Measurements from ENCODE around the gene GP1BB. TPM values are rescaled to one million over a fixed set of nuclear protein-coding genes. Genes with fewer than 3 reads are reported as not detected.

The GP1BB gene
- total and polyA plus RNA-seq, 2 experiments from 2014 or later, result 80.9 to 89.4 TPM

- H3K27ac ChIP-seq, result no peak overlapping the region
- TF ChIP-seq CTCF (IDR thresholded peaks at IDR 0.05; ENCODE audit: low read depth, low read length), result no peak
- H3K36me3 ChIP-seq, result no peaks in the 10 kb centered on the region
- no peak for DNase-seq (ENCODE audit: low read depth in 1 of 2, low spot score in 1 of 2)
- peaks cover 9% of the 10 kb centered on the region for H3K4me1 ChIP-seq (ENCODE audit: low read depth)
- H3K27me3 ChIP-seq, result peaks cover 97% of the 10 kb centered on the region
- no peak overlapping the region for H3K4me3 ChIP-seq
- H3K9me3 ChIP-seq (ENCODE audit: low read depth), result no peaks in the 10 kb centered on the region
Measured at GRCh38 chr22:19758896-19759426, 35.6 kb downstream of the GP1BB start.

- no peak for TF ChIP-seq CTCF (IDR thresholded peaks at IDR 0.05; ENCODE audit: low read depth, low read length)
- Histone ChIP-seq H3K27ac (no peak overlapping the region), H3K4me1 (ENCODE audit: low read depth) (peaks cover 9% of the 10 kb centered on the region), H3K36me3 (no peaks in the 10 kb centered on the region), H3K9me3 (ENCODE audit: low read depth) (no peaks in the 10 kb centered on the region), H3K27me3 (peaks cover 97% of the 10 kb centered on the region), H3K4me3 (no peak overlapping the region)
- DNase-seq (ENCODE audit: low read depth in 1 of 2, low spot score in 1 of 2), result no peak
Measured at GRCh38 chr22:19759427-19760057, 36.2 kb downstream of the GP1BB start.

GRCh38 chr22:19760058-19760950 lies 37.0 kb downstream of the GP1BB start, which contains the start of gene TBX1:
Gene TBX1 (plus strand): TSS chr22:19760778. CDS start chr22:19760844, 66 bp downstream.
- TF ChIP-seq CTCF (IDR thresholded peaks at IDR 0.05; ENCODE audit: low read depth, low read length), result no peak
- no peaks in the 10 kb centered on the region for H3K9me3 ChIP-seq (ENCODE audit: low read depth)
- H3K27me3 ChIP-seq, result peaks cover 97% of the 10 kb centered on the region
- no peaks in the 10 kb centered on the region for H3K36me3 ChIP-seq
- no peak within 1 kb of the TSS for H3K27ac ChIP-seq
- no peak within 1 kb of the TSS for H3K4me3 ChIP-seq
- DNase-seq (ENCODE audit: low read depth in 1 of 2, low spot score in 1 of 2), result no peak
- peaks cover 4% of the 10 kb centered on the region for H3K4me1 ChIP-seq (ENCODE audit: low read depth)

GRCh38 chr22:19760951-19761724 lies 37.8 kb downstream of the GP1BB start:
- Histone ChIP-seq H3K9me3 (ENCODE audit: low read depth) (no peaks in the 10 kb centered on the region), H3K4me1 (ENCODE audit: low read depth) (no peaks in the 10 kb centered on the region), H3K36me3 (no peaks in the 10 kb centered on the region), H3K27ac (no peak overlapping the region), H3K27me3 (peaks cover 97% of the 10 kb centered on the region), H3K4me3 (no peak overlapping the region)
- DNase-seq (ENCODE audit: low read depth in 1 of 2, low spot score in 1 of 2), result no peak
- no peak for TF ChIP-seq CTCF (IDR thresholded peaks at IDR 0.05; ENCODE audit: low read depth, low read length)
